Endothelial cell of umbilical vein (primary cell): ENCODE measurements around the gene SRD5A1. TPM values are rescaled to one million over a fixed set of nuclear protein-coding genes. Genes with fewer than 3 reads are reported as not detected.
"Not testable (repeated sequence)": the region's sequence is repeated elsewhere in the genome, so short reads cannot be mapped to it uniquely, and the experiment has no call there.

Experiments used
- BruUV-seq: library from RNA; stranded (reverse); fragments of 400-500 nt; replicated peaks from 2 replicates; lab custom pipeline; 2021; lab: Mats Ljungman, UMichigan
- CTCF ChIA-PET: fragments of 300-600, 350-600 bp; sonication (Branson Sonifier 250); formaldehyde crosslinking; loops from one replicate; lab custom pipeline; 2021; ENCODE audit warnings: antibody characterized with exemption, inconsistent platforms; lab: Charles Lee
- POLR2A ChIA-PET: fragments of 300-600, 350-600 bp; sonication (Branson Sonifier 250); formaldehyde crosslinking; loops from one replicate; lab custom pipeline; 2021; ENCODE audit warnings: antibody characterized with exemption, inconsistent platforms; lab: Charles Lee
- DNase-seq: peaks from one replicate; pipeline ENCODE4 v3.0.0-alpha.2; 2011; ENCODE audit warnings: low read depth, low spot score
- FAIRE-seq: peaks from 2 replicates; lab custom pipeline; 2011; peaks lifted over from hg19 to GRCh38; lab: Jason Lieb, UNC
- H2AFZ ChIP-seq: 2 replicates; pipeline ENCODE4 v1.6.0; 2012; ENCODE audit warnings: low read depth, low read length, control low read depth, inconsistent platforms
- H3K27ac ChIP-seq: 2 replicates; pipeline ENCODE4 v1.5.1; 2011; ENCODE audit warnings: low read depth, mild to moderate bottlenecking, control low read depth, low read length, moderate library complexity; ENCODE audit not compliant: insufficient read depth
- H3K27me3 ChIP-seq, 2 experiments: 2 replicates each; pipeline versions ENCODE4 v1.6.0 to v1.6.1; 2011; ENCODE audit warnings: low read length in 2 of 2, mixed read lengths in 1 of 2; ENCODE audit not compliant: control insufficient read depth in 2 of 2, insufficient read depth in 2 of 2
- H3K36me3 ChIP-seq, 2 experiments: 2 replicates in 1 of 2; 3 replicates in 1 of 2; pipeline ENCODE4 v1.5.1; 2011; ENCODE audit warnings: low read length in 2 of 2, mild to moderate bottlenecking in 1 of 2, moderate library complexity in 1 of 2; ENCODE audit not compliant: control insufficient read depth in 2 of 2, insufficient read depth in 2 of 2; ENCODE audit errors: extremely low read depth in 1 of 2
- H3K4me1 ChIP-seq: 3 replicates; pipeline ENCODE4 v1.5.1; 2011; ENCODE audit warnings: mild to moderate bottlenecking, low read length; ENCODE audit not compliant: control insufficient read depth, insufficient read depth; ENCODE audit errors: extremely low read depth
- H3K4me2 ChIP-seq: 2 replicates; pipeline ENCODE4 v1.6.1; 2011; ENCODE audit warnings: low read length, control low read depth, mixed read lengths; ENCODE audit not compliant: insufficient read depth
- H3K4me3 ChIP-seq, 3 experiments: fragments of 200-600 bp in 1 of 3; sonication (generic), shearing (Covaris generic) in 1 of 3; replicated peaks in 1 of 3; 2 replicates each; pipeline ENCODE4 v1.5.1; 2011 to 2016; ENCODE audit warnings: control low read depth in 3 of 3, low read length in 3 of 3, mild to moderate bottlenecking in 2 of 3, inconsistent platforms in 1 of 3, low read depth in 1 of 3, moderate library complexity in 1 of 3; ENCODE audit not compliant: insufficient read depth in 1 of 3
- H3K79me2 ChIP-seq: 2 replicates; pipeline ENCODE4 v1.6.0; 2012; ENCODE audit warnings: low read length, inconsistent platforms; ENCODE audit not compliant: control insufficient read depth, insufficient read depth
- H3K9ac ChIP-seq: replicated peaks from 2 replicates; pipeline ENCODE3; 2011; ENCODE audit warnings: low read length, control low read depth; ENCODE audit not compliant: insufficient read depth; ENCODE audit errors: extremely low read depth
- H3K9me1 ChIP-seq: replicated peaks from 3 replicates; pipeline ENCODE4 v1.6.0; 2011; ENCODE audit warnings: mild to moderate bottlenecking, low read length; ENCODE audit not compliant: control insufficient read depth, insufficient read depth; ENCODE audit errors: extremely low read depth
- H3K9me3 ChIP-seq: replicated peaks from 2 replicates; pipeline ENCODE4 v1.5.1; 2012; ENCODE audit warnings: low read length, inconsistent platforms; ENCODE audit not compliant: control insufficient read depth, insufficient read depth
- H4K20me1 ChIP-seq: replicated peaks from 2 replicates; pipeline ENCODE3; 2011; ENCODE audit warnings: mild to moderate bottlenecking, low read length; ENCODE audit not compliant: control insufficient read depth, insufficient read depth; ENCODE audit errors: extremely low read depth
- FOS ChIP-seq: IDR thresholded peaks from 2 replicates; pipeline ENCODE4 v1.6.1; 2011; ENCODE audit warnings: mild to moderate bottlenecking, low read length, moderate library complexity, borderline replicate concordance; ENCODE audit not compliant: insufficient read depth
- MAX ChIP-seq: IDR thresholded peaks from 2 replicates; pipeline ENCODE4 v1.6.1; 2011; ENCODE audit not compliant: insufficient read depth, insufficient read length
- dilution Hi-C: fragments of 300-500 bp; cut with MboI; formaldehyde crosslinking; loops from one replicate; pipeline ENCODE4 v1.15.0; 2019; ENCODE audit warnings: low sequenced_read_pairs; ENCODE audit not compliant: extremely low pct_ligation_motif_present
- intact Hi-C: fragments of 100-400 bp; cut with micrococcal nuclease; formaldehyde crosslinking; loops from one replicate; pipeline ENCODE4 v1.10.0; 2022
- polyA plus RNA-seq, 4 experiments: library from polyadenylated mRNA; depleted of rRNA in 3 of 4; stranded (reverse) in 3 of 4; unstranded in 1 of 4; fragments of >200 nt; gene quantifications; 2 replicates each; pipeline versions ENCODE4 v1.2.1 to v1.2.3, GENCODE V29; 2011 to 2012; ENCODE audit warnings: missing spikeins in 1 of 4
- total RNA-seq: library from RNA; stranded (reverse); gene quantifications from 2 replicates; pipeline ENCODE4 v1.2.3, GENCODE V29; 2021

SRD5A1 gene
- total and polyA plus RNA-seq, 2 donors (not counting 3 experiments of a cell fraction or from before 2014, with no cell fraction given): 11.6 to 14.8 TPM

DNA sequence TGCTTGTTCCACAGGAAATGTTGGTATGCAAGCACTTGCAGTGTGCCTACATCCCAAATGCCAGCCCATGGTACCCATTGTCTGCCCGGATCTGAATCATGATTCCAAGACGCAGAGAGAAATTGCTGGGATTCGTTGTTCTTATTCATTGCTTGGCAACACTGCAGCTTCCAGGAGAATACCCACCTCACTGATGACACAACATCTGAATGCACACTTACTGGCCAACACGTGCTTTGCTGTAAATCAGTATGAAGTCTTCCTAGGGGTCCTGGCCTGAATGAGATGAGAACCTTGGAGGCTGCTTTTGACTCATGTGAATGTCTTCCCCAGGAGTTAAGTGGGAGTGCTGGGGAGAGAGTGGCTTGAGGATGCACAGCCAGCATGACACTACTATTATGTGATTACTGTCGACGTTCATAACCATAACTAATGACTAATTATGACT is 11.6 kb downstream of the SRD5A1 start:
- intact Hi-C loops: no loop called here
- Histone ChIP-seq H4K20me1 (no peaks in the 10 kb centered on the region), H3K9ac (no peak overlapping the region), H3K4me3 (no peak overlapping the region), H3K9me3 (no peaks in the 10 kb centered on the region), H3K27ac (no peak overlapping the region), H3K27me3 (no peaks in the 10 kb centered on the region), H2AFZ (no peak overlapping the region), H3K36me3 (peaks cover 0 to 2% of the 10 kb centered on the region in 2 experiments), H3K9me1 (no peaks in the 10 kb centered on the region), H3K4me1 (no peaks in the 10 kb centered on the region), H3K4me2 (no peak overlapping the region), H3K79me2 (peaks cover 2% of the 10 kb centered on the region)
- dilution Hi-C loops: loop anchor here (25.0 kb wide), 1 partner anchor 92 kb away; no protein-coding TSS in a partner anchor
- ChIA-PET POLR2A (interaction anchor here (1.3 kb wide), 1 partner anchor 12 kb away, joined by 3 read pairs; the partner anchor contains the start of genes NSUN2 and SRD5A1), CTCF (no interaction called here)
- DNase-seq: no peak
- FAIRE-seq: no peak
- TF ChIP-seq MAX (no peak), FOS (no peak)
- BruUV-seq: no TSS peak

DNA sequence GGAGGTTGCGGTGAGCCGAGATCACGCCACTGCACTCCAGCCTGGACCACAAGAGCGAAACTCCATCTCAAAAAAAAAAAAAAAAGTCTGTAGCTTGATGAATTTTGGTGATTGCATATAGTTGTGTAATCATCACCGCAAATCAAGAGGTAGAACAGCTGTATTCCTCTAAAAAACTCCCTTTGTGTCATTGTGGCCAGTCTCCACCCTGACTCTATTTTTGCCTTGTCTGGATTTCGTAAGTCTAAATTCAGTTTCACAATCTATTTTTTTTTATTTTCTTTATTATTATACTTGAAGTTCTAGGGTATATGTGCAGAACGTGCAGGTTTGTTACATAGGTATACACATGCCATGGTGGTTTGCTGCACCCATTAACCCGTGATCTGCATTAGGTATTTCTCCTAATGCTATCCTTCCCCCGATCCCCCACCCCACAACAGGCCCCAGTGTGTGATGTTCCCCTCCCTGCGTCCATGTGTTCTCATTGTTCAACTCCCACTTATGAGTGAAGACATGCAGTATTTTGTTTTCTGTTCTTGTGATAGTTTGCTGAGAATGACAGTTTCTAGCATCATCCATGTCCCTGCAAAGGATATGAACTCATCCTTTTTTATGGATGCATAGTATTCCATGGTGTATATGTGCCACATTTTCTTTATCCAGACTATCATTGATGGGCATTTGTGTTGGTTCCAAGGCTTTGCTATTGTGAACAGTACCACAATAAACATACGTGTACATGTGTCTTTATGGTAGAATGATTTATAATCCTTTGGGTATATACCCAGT is 12.5 kb downstream of the SRD5A1 start:
- H3K9ac ChIP-seq, intact Hi-C loops, H3K9me1 ChIP-seq, H3K79me2 ChIP-seq, H3K4me3 ChIP-seq, H3K4me2 ChIP-seq, FAIRE-seq, POLR2A ChIA-PET, BruUV-seq, DNase-seq, H3K27me3 ChIP-seq, H3K36me3 ChIP-seq, H3K9me3 ChIP-seq, H3K4me1 ChIP-seq, H4K20me1 ChIP-seq, H2AFZ ChIP-seq, CTCF ChIA-PET, H3K27ac ChIP-seq: not testable (repeated sequence)
- dilution Hi-C loops: loop anchor here (25.0 kb wide), 1 partner anchor 92 kb away; no protein-coding TSS in a partner anchor
